CD4-positive, alpha-beta T cell treated with Interleukin-15 for 1 hour (primary cell): Measurements from ENCODE around the gene HSPA9.
"Not testable (repeated sequence)": the region's sequence is repeated elsewhere in the genome, so short reads cannot be mapped to it uniquely, and the experiment has no call there.

Experiments
- DNase-seq: peaks from one replicate; pipeline ENCODE4 v3.0.0-alpha.2; 2020

HSPA9 gene

DNA sequence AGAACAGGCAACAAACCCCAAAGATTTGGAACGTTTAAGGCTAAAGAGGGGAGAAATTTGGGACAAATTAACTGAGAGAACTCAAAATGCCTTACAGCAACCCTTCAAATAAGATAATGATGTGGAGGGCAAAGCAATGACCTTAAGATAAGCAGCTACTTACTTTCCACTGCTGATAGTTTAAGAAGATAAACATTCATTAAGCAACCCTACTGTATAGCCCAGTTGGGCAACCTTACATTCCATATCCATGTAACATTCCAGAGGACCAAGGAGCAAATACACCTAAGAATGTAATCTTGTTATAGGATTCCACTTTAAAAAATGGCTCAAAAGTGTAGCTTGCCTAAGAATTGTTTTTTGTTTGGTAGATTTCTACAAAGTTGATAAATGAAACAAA is 47.0 kb downstream of the HSPA9 start:
- no peak for DNase-seq

DNA sequence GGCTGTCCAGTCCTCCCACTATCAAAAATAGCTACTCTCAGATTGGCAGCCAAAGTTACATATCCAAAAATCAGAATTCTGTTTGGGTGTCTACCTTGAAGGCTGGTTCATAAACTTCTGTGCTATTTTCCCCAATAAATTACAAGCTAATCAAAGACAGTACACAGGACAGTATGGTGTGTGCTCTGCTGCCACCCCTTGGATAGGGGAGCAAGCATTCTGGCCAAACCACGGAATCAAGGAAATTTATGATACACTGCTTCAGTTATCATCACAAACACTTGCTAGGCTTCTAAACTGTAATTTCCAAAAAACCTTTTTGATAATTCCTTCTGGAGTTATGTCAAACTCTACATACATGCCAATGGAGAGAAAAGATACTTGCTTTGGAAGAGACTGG is 48.0 kb downstream of the HSPA9 start:
- no peak for DNase-seq

DNA sequence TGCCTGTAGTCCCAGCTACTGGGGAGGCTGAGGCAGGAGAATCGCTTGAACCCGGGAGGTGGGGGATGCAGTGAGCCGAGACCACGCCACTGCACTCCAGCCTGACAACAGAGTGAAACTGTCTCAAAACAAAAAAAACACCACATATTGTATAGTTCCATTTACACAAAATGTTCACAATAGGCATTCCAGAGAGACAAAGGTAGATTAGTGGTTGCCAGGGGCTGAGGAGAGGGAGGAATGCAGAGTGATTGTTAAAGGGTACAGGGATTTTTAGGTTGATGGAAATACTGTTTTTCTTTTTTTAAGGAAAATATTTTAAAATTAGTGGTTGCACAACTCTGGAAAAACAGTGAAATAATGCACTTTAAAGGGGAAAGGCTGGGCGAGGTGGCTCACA is 51.8 kb downstream of the HSPA9 start:
- no peak for DNase-seq

DNA sequence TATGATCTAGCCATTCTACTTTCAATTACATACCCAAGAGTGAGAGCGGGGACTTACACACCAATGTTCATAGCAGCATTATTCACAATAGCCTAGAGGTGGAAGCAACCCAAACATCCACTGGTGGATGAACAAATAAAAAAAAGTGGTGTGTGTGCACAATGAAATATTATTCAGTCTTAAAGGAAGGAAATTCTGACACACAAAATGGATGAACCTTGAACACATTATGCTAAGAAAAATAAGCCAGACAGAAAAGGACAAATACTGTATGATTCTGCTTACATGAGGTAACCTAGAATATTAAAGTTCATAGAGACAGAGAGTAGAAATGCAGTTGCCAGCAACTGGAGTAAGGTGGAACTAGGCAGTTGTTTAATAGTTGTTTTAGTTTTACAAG is 54.2 kb downstream of the HSPA9 start:
- DNase-seq, result no peak

DNA sequence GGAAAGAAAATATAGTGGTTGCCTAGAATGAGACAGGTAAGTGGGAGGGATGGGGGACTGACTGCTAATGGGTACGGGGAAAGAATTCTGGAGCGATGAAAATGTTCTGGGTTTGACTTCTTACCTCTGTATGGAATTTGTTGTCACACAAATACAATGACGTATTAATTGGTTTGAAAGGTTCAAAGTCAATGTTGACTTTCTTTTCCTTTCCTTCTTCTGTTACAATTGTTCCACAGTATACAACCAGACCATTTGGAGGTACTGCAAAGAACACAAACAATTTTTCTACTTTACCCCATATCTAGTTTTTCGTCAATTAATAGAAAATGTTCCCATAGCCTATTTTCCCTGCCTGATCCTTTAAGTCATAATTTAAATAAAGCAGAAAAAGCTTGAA is 57.8 kb downstream of the HSPA9 start:
- DNase-seq, result no peak

DNA sequence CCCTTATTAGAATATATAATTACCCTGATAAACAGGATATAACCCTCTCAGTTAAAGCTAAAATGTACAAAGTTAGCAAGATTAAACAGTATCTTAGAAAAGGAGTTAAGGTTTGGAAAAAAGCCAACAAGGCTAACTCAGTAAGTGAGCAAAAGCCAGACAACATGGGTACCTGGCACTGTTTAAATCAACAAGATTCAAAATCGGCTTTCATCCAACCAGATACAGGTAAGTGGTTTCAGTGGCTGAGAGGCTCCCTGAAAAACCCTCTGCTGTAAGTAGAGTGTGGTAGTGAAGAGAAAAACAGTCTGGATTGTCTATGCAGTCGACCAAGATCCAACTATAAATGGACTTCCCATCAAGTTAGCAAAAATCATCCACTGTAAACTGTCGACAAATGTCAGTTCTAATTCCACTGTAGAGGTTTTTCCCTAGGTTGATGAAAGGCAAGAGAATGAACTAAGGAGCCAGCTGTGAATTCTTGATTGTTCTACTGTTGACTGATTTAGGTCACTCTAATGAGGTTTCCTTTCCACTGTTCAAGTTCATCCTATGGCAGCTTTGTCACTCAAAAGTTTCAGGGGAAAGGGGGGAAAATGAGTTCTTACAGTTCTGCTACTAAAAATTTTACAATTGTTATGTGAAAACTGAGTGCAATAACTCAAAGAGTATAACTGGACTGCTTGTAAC is 59.5 kb downstream of the HSPA9 start:
- no peak for DNase-seq

DNA sequence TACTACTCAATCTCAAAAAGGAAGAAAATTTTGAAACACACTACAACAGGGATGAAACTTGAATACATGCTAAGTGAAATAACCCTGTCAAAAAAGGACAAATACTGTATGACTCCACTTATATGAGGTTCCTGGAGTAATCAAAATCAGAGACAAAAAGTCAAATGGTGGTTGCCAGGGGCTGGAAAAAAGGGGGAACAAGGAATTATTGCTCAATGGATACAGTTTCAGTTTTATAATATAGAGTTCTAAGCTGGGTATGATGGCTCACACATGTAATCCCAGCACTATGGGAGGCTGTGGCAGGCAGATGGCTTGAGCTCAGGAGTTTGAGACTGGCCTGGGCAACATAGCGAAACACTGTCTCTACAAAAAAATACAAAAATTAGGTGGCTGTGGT is 61.2 kb downstream of the HSPA9 start:
- DNase-seq, result no peak

DNA sequence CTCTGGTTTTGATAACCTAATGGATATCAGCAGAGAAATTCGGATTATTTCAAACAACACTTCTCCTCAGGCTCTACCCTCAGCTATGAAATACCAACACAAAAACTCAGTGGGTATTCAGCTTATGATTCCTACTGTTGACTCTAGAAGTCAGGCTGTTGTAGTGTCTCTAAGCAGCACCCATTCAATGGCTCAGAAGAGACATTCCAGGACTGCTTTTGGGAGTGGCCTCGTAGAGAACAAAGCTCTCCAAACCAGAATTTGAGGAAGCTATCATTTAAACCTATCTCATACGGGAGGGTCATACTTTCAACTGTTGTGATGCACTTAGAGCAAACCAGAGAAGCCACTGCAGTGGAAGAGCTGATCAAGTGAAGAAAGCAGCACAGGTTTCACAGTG is 66.2 kb downstream of the HSPA9 start:
- no peak for DNase-seq

DNA sequence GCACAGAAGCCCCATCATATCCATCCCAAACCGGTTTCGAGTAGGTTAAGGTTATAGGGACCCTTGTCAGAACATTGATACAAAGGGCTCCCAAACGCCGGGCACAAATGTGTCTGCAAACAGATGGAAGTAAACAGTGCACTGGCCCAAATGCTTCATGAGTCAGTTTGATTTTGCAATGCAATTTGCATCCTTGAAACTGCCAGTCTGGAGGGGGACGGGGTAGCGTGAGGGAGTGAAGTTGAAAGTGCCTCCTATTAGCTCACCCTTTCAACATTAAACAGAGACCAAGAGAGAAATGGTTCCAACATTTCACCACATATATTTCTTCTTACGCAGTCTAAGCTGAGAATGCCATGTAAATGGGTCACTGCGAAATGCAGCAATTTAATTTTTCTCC is 67.7 kb downstream of the HSPA9 start:
- not testable (repeated sequence) for DNase-seq

DNA sequence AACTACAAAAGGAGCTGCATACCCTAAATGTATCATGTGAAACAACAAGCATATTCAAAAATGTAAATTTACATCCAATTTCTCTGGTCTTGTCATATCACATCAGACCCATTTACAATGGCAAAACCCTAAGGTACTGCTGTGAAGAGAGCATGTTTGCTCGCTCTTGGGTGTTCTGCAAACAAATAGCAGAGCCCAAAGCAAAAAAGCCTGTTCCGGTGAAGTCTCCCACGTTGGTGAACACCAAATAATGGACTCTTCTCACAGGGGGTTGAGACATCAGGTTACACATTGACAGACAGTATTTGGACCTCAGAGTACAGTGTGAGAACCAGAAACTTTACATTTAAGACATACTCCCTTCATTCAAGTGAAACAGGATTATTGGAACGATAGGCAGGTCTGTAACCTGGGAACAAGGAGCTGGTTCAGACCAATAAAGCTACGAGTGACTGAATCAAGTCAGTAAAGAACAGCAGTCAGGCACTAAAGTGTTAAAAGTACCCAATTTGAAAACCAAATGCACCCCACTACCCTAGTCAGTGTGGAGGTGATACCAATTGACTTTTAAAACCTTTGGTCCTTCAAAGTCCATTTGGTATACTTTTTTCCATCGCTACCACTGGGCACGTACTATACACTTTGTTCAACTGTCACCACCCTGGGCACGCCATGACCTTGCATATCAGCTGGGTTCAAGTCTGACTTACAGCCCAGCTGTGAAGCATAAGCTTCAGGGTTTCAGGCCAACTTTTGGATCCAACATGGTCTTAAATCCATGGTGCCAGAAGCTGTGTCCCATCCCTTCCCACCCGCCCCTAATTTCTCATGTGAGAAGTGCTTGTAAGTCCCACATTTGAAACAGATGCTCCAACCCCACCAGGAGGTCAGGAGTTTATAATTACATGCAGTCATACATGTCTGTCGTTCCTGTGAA is 68.6 kb downstream of the HSPA9 start:
- no peak for DNase-seq

DNA sequence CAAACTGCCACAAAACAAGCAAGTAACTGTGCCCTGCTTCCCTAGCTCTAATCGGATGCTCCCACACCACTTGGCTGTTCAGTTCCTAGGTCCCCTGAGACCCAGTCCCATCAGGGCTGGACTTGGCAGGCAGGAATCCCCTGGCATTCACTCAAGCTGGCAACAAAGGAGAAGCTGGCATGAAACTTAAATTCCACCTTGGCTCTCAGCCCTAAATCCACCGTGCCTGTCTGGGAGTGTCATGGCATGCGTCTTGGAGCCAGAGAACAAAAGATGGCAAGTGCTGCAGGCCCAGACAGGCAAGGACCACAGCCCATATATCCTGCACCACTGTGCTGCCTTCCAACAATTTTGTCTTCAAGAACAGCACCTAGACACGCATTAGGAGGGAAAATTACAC is 70.4 kb downstream of the HSPA9 start:
- no peak for DNase-seq
